ENCODE results near the gene SEC61A2.
"Not testable (repeated sequence)": the region's sequence is repeated elsewhere in the genome, so short reads cannot be mapped to it uniquely, and the experiment has no call there.

The SEC61A2 gene

GRCh38 chr10:12129222-12130111 lies at the start of gene SEC61A2:
TSS of gene SEC61A2 (plus strand) at chr10:12129677. CDS start at chr10:12129788, 111 bp downstream.
- Mint-ChIP-seq H3K36me3 (ENCODE audit: low read depth) (peaks cover 13% of the 10 kb centered on the region), H3K9me3 (peaks cover 4% of the 10 kb centered on the region), H3K27ac (peak within 1 kb of the TSS; percentile 87), H3K4me3 (peak within 1 kb of the TSS; percentile 84), H3K4me1 (ENCODE audit: low read depth) (peaks cover 21% of the 10 kb centered on the region), H3K27me3 (ENCODE audit: low read depth) (no peaks in the 10 kb centered on the region)
- DNase-seq (ENCODE audit: low spot score) = peak; percentile 97

DNA sequence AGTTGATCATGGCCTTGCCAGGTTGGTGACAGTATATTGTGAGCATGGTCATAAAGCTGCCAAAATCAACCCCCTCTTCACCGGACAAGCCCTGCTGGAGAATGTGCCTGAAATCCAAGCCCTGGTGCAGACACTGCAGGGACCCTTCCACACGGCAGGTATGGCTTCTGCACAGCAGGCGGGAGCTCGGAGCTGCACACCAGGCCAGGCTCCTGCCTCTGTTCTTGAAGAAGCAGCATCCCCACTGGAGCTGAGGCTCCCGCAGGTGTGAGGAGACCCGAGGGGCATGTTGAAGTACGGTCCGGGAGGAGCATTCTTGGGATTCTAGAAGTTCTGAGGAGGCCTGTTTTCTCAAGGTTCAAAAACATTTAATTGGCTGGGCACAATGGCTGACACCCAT lies 48.0 kb upstream of the SEC61A2 start:
- no peak overlapping the region for H3K4me3 Mint-ChIP-seq
- H3K36me3 Mint-ChIP-seq (ENCODE audit: low read depth) = peaks cover 22% of the 10 kb centered on the region
- H3K9me3 Mint-ChIP-seq = no peaks in the 10 kb centered on the region
- no peaks in the 10 kb centered on the region for H3K27me3 Mint-ChIP-seq (ENCODE audit: low read depth)
- no peak overlapping the region for H3K27ac Mint-ChIP-seq
- no peaks in the 10 kb centered on the region for H3K4me1 Mint-ChIP-seq (ENCODE audit: low read depth)
- DNase-seq (ENCODE audit: low spot score) = no peak

DNA sequence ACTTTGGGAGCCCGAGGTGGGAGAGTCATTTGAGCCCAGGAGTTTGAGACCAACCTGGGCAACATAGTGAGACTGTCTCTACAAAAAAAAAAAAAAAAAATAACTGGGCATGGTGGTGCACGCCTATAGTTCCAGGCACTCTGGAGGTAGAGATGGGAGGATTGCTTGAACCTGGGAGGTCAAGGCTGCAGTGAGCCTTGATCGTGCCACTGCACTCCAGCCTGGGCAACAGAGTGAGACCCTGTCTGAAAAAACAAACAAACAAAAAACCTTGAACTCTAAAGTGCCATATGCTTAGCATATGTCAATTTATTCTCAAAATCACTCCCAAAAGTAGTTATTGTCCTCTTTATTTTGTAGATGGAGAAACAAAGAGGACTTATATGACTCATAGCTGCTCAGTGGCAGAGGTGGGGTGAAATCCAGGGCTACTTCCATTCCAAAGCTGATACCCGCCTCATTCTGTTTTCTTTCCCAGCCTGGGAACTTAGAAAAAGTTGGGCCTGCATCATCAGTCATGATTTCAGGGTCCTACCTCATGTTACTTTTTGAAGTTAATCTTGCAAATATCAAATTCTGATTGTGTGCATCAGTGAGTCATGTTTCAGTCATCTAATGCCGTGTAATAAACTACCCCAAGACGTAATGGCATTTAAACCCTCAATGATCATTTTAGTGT lies 47.5 kb upstream of the SEC61A2 start:
- DNase-seq (ENCODE audit: low spot score) = no peak
- H3K36me3 Mint-ChIP-seq (ENCODE audit: low read depth) = peaks cover 22% of the 10 kb centered on the region
- no peaks in the 10 kb centered on the region for H3K9me3 Mint-ChIP-seq
- no peak overlapping the region for H3K4me3 Mint-ChIP-seq
- no peak overlapping the region for H3K27ac Mint-ChIP-seq
- H3K27me3 Mint-ChIP-seq (ENCODE audit: low read depth) = no peaks in the 10 kb centered on the region
- H3K4me1 Mint-ChIP-seq (ENCODE audit: low read depth) = no peaks in the 10 kb centered on the region

- no peak overlapping the region for H3K27ac Mint-ChIP-seq
- H3K27me3 Mint-ChIP-seq (ENCODE audit: low read depth) = no peaks in the 10 kb centered on the region
These were observed 40.6 kb upstream of the SEC61A2 start for GRCh38 chr10:12088919-12089318.

GRCh38 chr10:12091421-12091820 lies 38.1 kb upstream of the SEC61A2 start:
- H3K4me1 Mint-ChIP-seq (ENCODE audit: low read depth) = peaks cover 1% of the 10 kb centered on the region
- peaks cover 39% of the 10 kb centered on the region for H3K36me3 Mint-ChIP-seq (ENCODE audit: low read depth)
- no peak for DNase-seq (ENCODE audit: low spot score)
- no peaks in the 10 kb centered on the region for H3K9me3 Mint-ChIP-seq
- no peak overlapping the region for H3K27ac Mint-ChIP-seq
- H3K4me3 Mint-ChIP-seq = no peak overlapping the region
- no peaks in the 10 kb centered on the region for H3K27me3 Mint-ChIP-seq (ENCODE audit: low read depth)

More at GRCh38 chr10:12088919-12089318, 40.6 kb upstream of the SEC61A2 start:
- no peaks in the 10 kb centered on the region for H3K9me3 Mint-ChIP-seq
- H3K36me3 Mint-ChIP-seq (ENCODE audit: low read depth) = peaks cover 40% of the 10 kb centered on the region
- no peak overlapping the region for H3K4me3 Mint-ChIP-seq
- peaks cover 1% of the 10 kb centered on the region for H3K4me1 Mint-ChIP-seq (ENCODE audit: low read depth)
- DNase-seq (ENCODE audit: low spot score) = no peak

DNA sequence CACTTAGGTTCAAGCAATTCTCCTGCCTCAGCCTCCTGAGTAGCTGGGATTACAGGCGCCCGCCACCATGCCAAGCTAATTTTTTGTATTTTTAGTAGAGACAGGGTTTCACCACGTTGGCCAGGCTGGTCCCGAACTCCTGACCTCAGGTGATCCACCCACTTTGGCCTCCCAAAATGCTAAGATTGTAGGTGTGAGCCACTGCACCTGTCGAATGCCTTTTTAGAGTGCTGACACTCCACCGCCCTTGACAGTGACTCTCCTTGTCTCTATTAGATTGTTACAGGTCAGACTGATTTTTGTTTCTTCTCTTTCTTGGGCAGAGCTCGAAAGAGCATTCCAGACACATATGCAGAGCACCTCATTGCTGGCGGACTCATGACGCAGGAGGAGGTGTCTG lies 32.1 kb upstream of the SEC61A2 start:
- not testable (repeated sequence) for H3K4me1 Mint-ChIP-seq (ENCODE audit: low read depth); H3K9me3 Mint-ChIP-seq; H3K27ac Mint-ChIP-seq; DNase-seq (ENCODE audit: low spot score); H3K27me3 Mint-ChIP-seq (ENCODE audit: low read depth); H3K4me3 Mint-ChIP-seq
- peaks cover 42% of the 10 kb centered on the region for H3K36me3 Mint-ChIP-seq (ENCODE audit: low read depth)

- Mint-ChIP-seq H3K27me3 (ENCODE audit: low read depth) (no peaks in the 10 kb centered on the region), H3K9me3 (no peaks in the 10 kb centered on the region), H3K4me1 (ENCODE audit: low read depth) (no peaks in the 10 kb centered on the region), H3K36me3 (ENCODE audit: low read depth) (peaks cover 39% of the 10 kb centered on the region), H3K27ac (no peak overlapping the region), H3K4me3 (no peak overlapping the region)
- DNase-seq (ENCODE audit: low spot score) = no peak
These were observed 31.7 kb upstream of the SEC61A2 start for GRCh38 chr10:12097791-12098190.

DNA sequence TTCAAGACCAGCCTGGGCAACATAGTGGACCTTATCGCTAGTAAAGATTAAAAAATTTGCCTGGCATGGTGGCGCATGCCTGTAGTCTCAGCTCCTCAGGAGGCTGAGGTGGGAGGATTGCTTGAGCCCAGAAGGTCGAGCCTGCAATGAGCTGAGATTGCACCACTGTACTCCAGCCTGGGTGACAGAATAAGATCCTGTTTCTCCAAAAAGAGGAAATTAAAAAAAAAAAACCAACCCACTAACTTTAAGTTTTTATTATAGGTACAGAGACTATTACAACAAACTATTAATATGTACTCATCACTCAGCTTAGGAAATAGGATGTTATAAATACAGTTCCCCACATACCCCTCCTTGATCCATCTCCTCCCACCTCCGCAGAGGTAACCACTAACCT lies 30.5 kb upstream of the SEC61A2 start:
- Mint-ChIP-seq H3K4me3 (no peak overlapping the region), H3K36me3 (ENCODE audit: low read depth) (peaks cover 40% of the 10 kb centered on the region), H3K9me3 (no peaks in the 10 kb centered on the region), H3K4me1 (ENCODE audit: low read depth) (no peaks in the 10 kb centered on the region), H3K27ac (no peak overlapping the region), H3K27me3 (ENCODE audit: low read depth) (no peaks in the 10 kb centered on the region)
- no peak for DNase-seq (ENCODE audit: low spot score)

DNA sequence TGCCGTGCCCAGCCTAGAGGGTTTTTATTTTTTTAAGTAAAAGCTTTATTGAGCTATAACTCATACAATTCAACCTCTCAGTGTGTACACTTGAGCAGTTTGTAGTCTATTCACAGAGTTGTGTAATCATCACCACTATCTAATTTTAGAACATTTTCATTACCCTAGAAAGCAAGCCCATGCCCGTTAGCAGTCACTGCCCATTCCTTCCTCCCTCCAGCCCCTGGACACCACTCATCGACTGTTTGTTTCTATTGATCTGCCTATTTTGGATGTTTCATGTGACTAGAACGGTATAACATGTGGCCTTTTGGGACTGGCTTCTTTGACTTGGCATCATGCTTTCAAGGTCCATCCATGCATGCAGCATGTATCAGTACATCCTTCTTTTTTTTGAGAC lies 25.7 kb upstream of the SEC61A2 start:
- Mint-ChIP-seq H3K27me3 (ENCODE audit: low read depth) (no peaks in the 10 kb centered on the region), H3K36me3 (ENCODE audit: low read depth) (peaks cover 43% of the 10 kb centered on the region), H3K4me3 (no peak overlapping the region), H3K27ac (no peak overlapping the region), H3K4me1 (ENCODE audit: low read depth) (no peaks in the 10 kb centered on the region), H3K9me3 (no peaks in the 10 kb centered on the region)
- DNase-seq (ENCODE audit: low spot score) = no peak

GRCh38 chr10:12107781-12108180 lies 21.7 kb upstream of the SEC61A2 start:
- H3K9me3 Mint-ChIP-seq = no peaks in the 10 kb centered on the region
- peaks cover 30% of the 10 kb centered on the region for H3K36me3 Mint-ChIP-seq (ENCODE audit: low read depth)
- H3K4me1 Mint-ChIP-seq (ENCODE audit: low read depth) = peaks cover 9% of the 10 kb centered on the region
- DNase-seq (ENCODE audit: low spot score) = no peak
- H3K4me3 Mint-ChIP-seq = no peak overlapping the region
- no peak overlapping the region for H3K27ac Mint-ChIP-seq
- no peaks in the 10 kb centered on the region for H3K27me3 Mint-ChIP-seq (ENCODE audit: low read depth)

DNA sequence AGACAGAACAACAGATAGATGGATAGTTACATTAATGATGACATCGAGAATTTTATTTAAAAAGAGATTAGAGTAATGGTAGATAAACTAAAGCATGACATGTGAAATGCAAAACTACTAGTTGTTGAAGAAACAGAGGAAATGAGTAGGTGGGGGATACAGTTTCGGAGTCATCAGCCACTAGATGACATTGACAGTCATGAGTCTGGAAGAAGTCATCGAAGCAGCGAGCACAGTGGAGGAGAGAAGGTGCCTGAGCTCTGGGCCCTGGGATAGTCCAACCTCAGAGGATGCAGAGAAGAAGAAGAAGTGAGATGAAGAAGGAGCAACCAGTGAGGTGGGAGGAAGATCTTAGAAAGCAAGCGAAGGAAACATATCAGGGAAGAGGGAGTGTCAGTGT lies 20.2 kb upstream of the SEC61A2 start:
- Mint-ChIP-seq H3K4me3 (no peak overlapping the region), H3K36me3 (ENCODE audit: low read depth) (peaks cover 24% of the 10 kb centered on the region), H3K9me3 (no peaks in the 10 kb centered on the region), H3K4me1 (ENCODE audit: low read depth) (peaks cover 16% of the 10 kb centered on the region), H3K27ac (peak overlapping the region; percentile 29), H3K27me3 (ENCODE audit: low read depth) (no peaks in the 10 kb centered on the region)
- DNase-seq (ENCODE audit: low spot score) = no peak

- no peak overlapping the region for H3K4me3 Mint-ChIP-seq
- DNase-seq (ENCODE audit: low spot score) = no peak
These were observed 17.9 kb upstream of the SEC61A2 start for GRCh38 chr10:12111528-12111927.

DNA sequence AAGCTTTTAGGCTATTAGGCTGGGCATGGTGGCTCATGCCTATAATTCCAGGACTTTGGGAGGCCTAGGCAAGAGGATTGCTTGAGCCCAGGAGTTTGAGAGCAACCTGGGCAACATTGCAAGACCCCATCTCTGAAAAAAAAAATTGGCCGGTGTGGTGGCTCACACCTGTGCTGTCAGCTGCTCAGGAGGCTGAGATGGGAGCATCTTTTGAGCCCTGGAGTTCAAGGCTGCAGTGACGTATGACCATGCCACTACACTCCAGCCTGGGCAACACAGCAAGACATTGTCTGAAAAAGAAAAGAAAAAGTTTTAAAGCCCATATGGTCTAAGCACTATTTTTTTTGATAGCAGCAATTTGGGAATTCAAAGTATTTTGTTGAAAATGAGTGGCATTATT lies 15.8 kb upstream of the SEC61A2 start:
- Mint-ChIP-seq H3K4me3 (no peak overlapping the region), H3K4me1 (ENCODE audit: low read depth) (peaks cover 17% of the 10 kb centered on the region), H3K36me3 (ENCODE audit: low read depth) (peaks cover 24% of the 10 kb centered on the region), H3K27me3 (ENCODE audit: low read depth) (no peaks in the 10 kb centered on the region), H3K9me3 (no peaks in the 10 kb centered on the region), H3K27ac (no peak overlapping the region)
- DNase-seq (ENCODE audit: low spot score) = no peak

More at GRCh38 chr10:12111528-12111927, 17.9 kb upstream of the SEC61A2 start:
- Mint-ChIP-seq H3K4me1 (ENCODE audit: low read depth) (peaks cover 17% of the 10 kb centered on the region), H3K27me3 (ENCODE audit: low read depth) (no peaks in the 10 kb centered on the region), H3K9me3 (no peaks in the 10 kb centered on the region), H3K27ac (peak overlapping the region; percentile 7), H3K36me3 (ENCODE audit: low read depth) (peaks cover 18% of the 10 kb centered on the region)

- H3K9me3 Mint-ChIP-seq = peaks cover under 1% of the 10 kb centered on the region
- H3K36me3 Mint-ChIP-seq (ENCODE audit: low read depth) = peaks cover 46% of the 10 kb centered on the region
- H3K27ac Mint-ChIP-seq = peak overlapping the region; percentile 91
- no peaks in the 10 kb centered on the region for H3K27me3 Mint-ChIP-seq (ENCODE audit: low read depth)
- DNase-seq (ENCODE audit: low spot score) = no peak
- peaks cover 24% of the 10 kb centered on the region for H3K4me1 Mint-ChIP-seq (ENCODE audit: low read depth)
- H3K4me3 Mint-ChIP-seq = no peak overlapping the region
These were observed 7.8 kb upstream of the SEC61A2 start for GRCh38 chr10:12121673-12122072.

Data from T-helper 2 cell treated with Interferon-gamma antibody and Interleukin-4, amounts not matched to agents 5 μg/mL and 100 μg/mL, for 36 hours (primary cell).